B cell (primary cell): ENCODE data around the gene PARVA. TPM values are rescaled to one million over a fixed set of nuclear protein-coding genes. Genes with fewer than 3 reads are reported as not detected.

Experiments
- ATAC-seq: fragments of 200-7000 bp; cut with Tn5 transposase; one replicate; pipeline ENCODE4 v1.10.0; 2021; ENCODE audit warnings: low read depth, mild to moderate bottlenecking, moderate number of reproducible peaks, moderate library complexity
- CTCF ChIA-PET: fragments of 350-600 bp; sonication (Branson Sonifier 250); formaldehyde crosslinking; loops from one replicate; lab custom pipeline; 2021; ENCODE audit warnings: antibody characterized with exemption, inconsistent platforms; lab: Charles Lee
- POLR2A ChIA-PET: fragments of 350-600 bp; sonication (Branson Sonifier 250); formaldehyde crosslinking; loops from one replicate; lab custom pipeline; 2021; ENCODE audit warnings: antibody characterized with exemption; lab: Charles Lee
- DNase-seq: peaks from one replicate; pipeline ENCODE4 v3.0.0; 2013
- H2AFZ ChIP-seq: 2 replicates; pipeline ENCODE4 v1.6.1; 2012; ENCODE audit warnings: mild to moderate bottlenecking, low read depth, low read length; ENCODE audit not compliant: insufficient read depth, poor library complexity, severe bottlenecking
- H3K27ac ChIP-seq, 2 donors: 1 replicate in 1 of 2; 2 replicates in 1 of 2; pipeline ENCODE4 v1.5.1; 2012 to 2013; ENCODE audit warnings: low read length in 2 of 2, mild to moderate bottlenecking in 2 of 2, moderate library complexity in 1 of 2
- H3K27me3 ChIP-seq, 4 experiments: fragments of 200-600 bp in 1 of 4; sonication (generic) in 1 of 4; replicated peaks in 1 of 4; 1 replicate in 2 of 4; 2 replicates in 2 of 4; pipeline versions ENCODE4 v1.6.1 to v1.7.0; 2013 to 2016; ENCODE audit warnings: low read length in 3 of 4, mild to moderate bottlenecking in 2 of 4, mixed read lengths in 1 of 4, moderate library complexity in 1 of 4; ENCODE audit not compliant: insufficient read depth in 4 of 4, control insufficient read depth in 3 of 4; ENCODE audit errors: control extremely low read depth in 1 of 4
- H3K36me3 ChIP-seq, 2 experiments: replicated peaks in 1 of 2; 1 replicate in 1 of 2; 2 replicates in 1 of 2; pipeline versions ENCODE4 v1.6.1 to v1.7.1; 2013; ENCODE audit warnings: low read length in 1 of 2; ENCODE audit not compliant: insufficient read depth in 2 of 2, control insufficient read depth in 1 of 2; ENCODE audit errors: control extremely low read depth in 1 of 2, extremely low read depth in 1 of 2
- H3K4me1 ChIP-seq, 2 donors: fragments of 200-600 bp in 1 of 2; sonication (generic) in 1 of 2; 1 replicate in 1 of 2; 2 replicates in 1 of 2; pipeline versions ENCODE4 v1.5.1 to v1.6.1; 2013 to 2017; ENCODE audit warnings: low read length in 2 of 2; ENCODE audit not compliant: control insufficient read depth in 2 of 2, insufficient read depth in 2 of 2
- H3K4me2 ChIP-seq: replicated peaks from 2 replicates; pipeline ENCODE3; 2012; ENCODE audit warnings: mild to moderate bottlenecking, low read depth, low read length; ENCODE audit not compliant: poor library complexity, severe bottlenecking
- H3K4me3 ChIP-seq, 5 experiments: fragments of 200-600 bp in 1 of 5; sonication (generic) in 1 of 5; 1 replicate in 3 of 5; 2 replicates in 2 of 5; pipeline versions ENCODE4 v1.5.1 to v1.7.0; 2011 to 2016; ENCODE audit warnings: low read length in 4 of 5, mild to moderate bottlenecking in 4 of 5, low read depth in 2 of 5, control low read depth in 1 of 5, moderate library complexity in 1 of 5; ENCODE audit not compliant: insufficient read depth in 1 of 5; ENCODE audit errors: control extremely low read depth in 1 of 5, extremely low read depth in 1 of 5
- H3K79me2 ChIP-seq: fragments of 200-600 bp; sonication (generic); one replicate; pipeline ENCODE4 v1.6.0; 2016; ENCODE audit warnings: low read length; ENCODE audit not compliant: control insufficient read depth, insufficient read depth
- H3K9ac ChIP-seq: fragments of 200-600 bp; sonication (generic); 2 replicates; pipeline ENCODE4 v1.6.1; 2017; ENCODE audit warnings: mild to moderate bottlenecking, low read length, moderate library complexity
- H3K9me3 ChIP-seq, 3 donors: one replicate each; pipeline versions ENCODE4 v1.6.1 to v1.7.1; 2013; ENCODE audit warnings: low read length in 2 of 3; ENCODE audit not compliant: control insufficient read depth in 2 of 3, insufficient read depth in 1 of 3; ENCODE audit errors: control extremely low read depth in 1 of 3
- H4K20me1 ChIP-seq: 2 replicates; pipeline ENCODE4 v1.6.0; 2012; ENCODE audit warnings: mild to moderate bottlenecking, low read length; ENCODE audit not compliant: insufficient read depth, control insufficient read depth, poor library complexity, severe bottlenecking
- H3K27ac Mint-ChIP-seq: one replicate; pipeline ENCODE4 v1.8.0; 2021; ENCODE audit warnings: mixed read lengths
- H3K27me3 Mint-ChIP-seq: one replicate; pipeline ENCODE4 v1.8.0; 2021; ENCODE audit warnings: mixed read lengths
- H3K4me1 Mint-ChIP-seq: one replicate; pipeline ENCODE4 v1.8.0; 2021; ENCODE audit warnings: mixed read lengths
- H3K4me3 Mint-ChIP-seq: one replicate; pipeline ENCODE4 v1.8.0; 2021; ENCODE audit warnings: mixed read lengths
- H3K9me3 Mint-ChIP-seq: one replicate; pipeline ENCODE4 v1.8.0; 2022; ENCODE audit warnings: mixed read lengths; ENCODE audit not compliant: insufficient read depth
- EZH2 ChIP-seq: IDR thresholded peaks from 2 replicates; pipeline ENCODE4 v1.6.1; 2012; ENCODE audit warnings: borderline replicate concordance, low read depth, mild to moderate bottlenecking, moderate library complexity, low read length; ENCODE audit not compliant: insufficient read depth, poor library complexity, severe bottlenecking
- WGBS: methylation state at CpG from one replicate; pipeline ENCODE4 v1.1.5; 2013; ENCODE audit warnings: missing lambda C conversion rate; ENCODE audit not compliant: insufficient coverage; 5-methylcytosine and 5-hydroxymethylcytosine counted together
- intact Hi-C: fragments of 100-400 bp; cut with micrococcal nuclease; formaldehyde crosslinking; loops from one replicate; pipeline ENCODE4 v1.10.0; 2022
- polyA plus RNA-seq: library from polyadenylated mRNA; depleted of rRNA; stranded (reverse); fragments of >200 nt; gene quantifications from 2 replicates; pipeline ENCODE4 v1.2.3, GENCODE V29; 2012
- total RNA-seq, 2 donors: library from RNA; stranded (reverse); fragments of 120-200 nt in 1 of 2; gene quantifications; 1 replicate in 1 of 2; 2 replicates in 1 of 2; pipeline versions ENCODE4 v1.2.3 to v1.2.4, GENCODE V29; 2013 to 2022
- TF ChIP-seq, protein P1 (sequence below): fragments of 200-600 bp; IDR thresholded peaks from one replicate; pipeline ENCODE4 v1.8.0; 2022; ENCODE audit warnings: antibody characterized with exemption, mild to moderate bottlenecking

Gene PARVA
- total and polyA plus RNA-seq, 2 donors (not counting 1 experiment from before 2014, with no cell fraction given): not detected

DNA sequence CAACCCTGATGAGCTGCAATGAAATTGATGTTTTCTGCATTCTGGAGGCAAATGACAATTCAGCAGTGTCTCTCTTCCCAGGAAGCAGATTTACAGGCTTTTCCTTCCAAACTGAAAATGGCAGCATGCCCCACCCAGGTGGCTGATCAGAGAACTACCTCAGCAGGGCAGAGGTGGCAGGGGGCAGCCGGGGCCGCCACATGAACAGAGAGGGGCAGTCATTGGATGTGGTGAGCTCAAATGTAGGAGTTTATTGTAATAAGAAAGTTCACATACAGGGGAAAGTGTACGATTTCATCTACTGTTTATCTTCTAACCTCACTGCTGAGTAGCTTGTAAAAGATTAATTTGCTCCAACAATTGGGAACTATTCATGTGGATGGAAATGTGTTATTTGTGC, 15.7 kb upstream of the PARVA start:
- H3K79me2 ChIP-seq: no peaks in the 10 kb centered on the region
- H3K27me3 ChIP-seq: peaks cover 0 to 2% (median 0%) of the 10 kb centered on the region in 4 experiments
- H3K27me3 Mint-ChIP-seq: peaks cover 15% of the 10 kb centered on the region
- TF ChIP-seq, protein P1, sequence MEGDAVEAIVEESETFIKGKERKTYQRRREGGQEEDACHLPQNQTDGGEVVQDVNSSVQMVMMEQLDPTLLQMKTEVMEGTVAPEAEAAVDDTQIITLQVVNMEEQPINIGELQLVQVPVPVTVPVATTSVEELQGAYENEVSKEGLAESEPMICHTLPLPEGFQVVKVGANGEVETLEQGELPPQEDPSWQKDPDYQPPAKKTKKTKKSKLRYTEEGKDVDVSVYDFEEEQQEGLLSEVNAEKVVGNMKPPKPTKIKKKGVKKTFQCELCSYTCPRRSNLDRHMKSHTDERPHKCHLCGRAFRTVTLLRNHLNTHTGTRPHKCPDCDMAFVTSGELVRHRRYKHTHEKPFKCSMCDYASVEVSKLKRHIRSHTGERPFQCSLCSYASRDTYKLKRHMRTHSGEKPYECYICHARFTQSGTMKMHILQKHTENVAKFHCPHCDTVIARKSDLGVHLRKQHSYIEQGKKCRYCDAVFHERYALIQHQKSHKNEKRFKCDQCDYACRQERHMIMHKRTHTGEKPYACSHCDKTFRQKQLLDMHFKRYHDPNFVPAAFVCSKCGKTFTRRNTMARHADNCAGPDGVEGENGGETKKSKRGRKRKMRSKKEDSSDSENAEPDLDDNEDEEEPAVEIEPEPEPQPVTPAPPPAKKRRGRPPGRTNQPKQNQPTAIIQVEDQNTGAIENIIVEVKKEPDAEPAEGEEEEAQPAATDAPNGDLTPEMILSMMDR: no peak
- no peak for TF ChIP-seq EZH2
- no peak overlapping the region for H3K4me3 ChIP-seq
- no peak overlapping the region for H2AFZ ChIP-seq
- no peaks in the 10 kb centered on the region for H3K4me1 Mint-ChIP-seq
- H3K4me3 Mint-ChIP-seq: no peak overlapping the region
- POLR2A ChIA-PET: no interaction called here
- H4K20me1 ChIP-seq: no peaks in the 10 kb centered on the region
- no peak overlapping the region for H3K4me2 ChIP-seq
- DNase-seq: no peak
- H3K4me1 ChIP-seq: no peaks in the 10 kb centered on the region
- no peak overlapping the region for H3K27ac Mint-ChIP-seq
- CTCF ChIA-PET: no interaction called here
- no peaks in the 10 kb centered on the region for H3K36me3 ChIP-seq
- intact Hi-C loops: no loop called here
- H3K9ac ChIP-seq: no peak overlapping the region
- ATAC-seq: no peak
- 100% methylated on average over 2 of the region's 3 CpGs for WGBS
- no peak overlapping the region for H3K27ac ChIP-seq
- peaks cover 0 to 4% (median 0%) of the 10 kb centered on the region in 3 donors for H3K9me3 ChIP-seq
- no peaks in the 10 kb centered on the region for H3K9me3 Mint-ChIP-seq

DNA sequence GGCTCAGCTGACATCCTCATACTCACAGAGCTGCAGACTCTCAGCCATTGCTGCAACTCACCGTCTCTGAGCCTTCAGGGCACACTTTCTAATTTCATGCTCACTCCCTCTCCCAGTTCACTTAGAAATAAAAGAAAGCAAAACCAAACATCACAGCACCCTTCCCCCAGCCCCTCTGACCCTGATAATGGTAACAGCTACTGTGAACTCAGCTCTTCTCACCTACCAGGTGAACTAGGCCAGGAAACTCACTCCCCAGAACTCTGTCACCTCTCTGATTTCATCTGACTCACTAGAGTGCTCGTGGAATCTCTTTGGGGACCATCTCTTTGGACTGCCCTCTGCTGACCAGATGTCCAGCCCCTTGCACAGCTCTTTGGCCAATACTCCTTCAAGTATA, 14.5 kb upstream of the PARVA start:
- POLR2A ChIA-PET: no interaction called here
- Histone ChIP-seq H3K27ac (no peak overlapping the region), H3K4me1 (no peaks in the 10 kb centered on the region), H4K20me1 (no peaks in the 10 kb centered on the region), H3K4me3 (no peak overlapping the region), H3K36me3 (no peaks in the 10 kb centered on the region), H3K4me2 (no peak overlapping the region), H3K9ac (no peak overlapping the region), H3K79me2 (no peaks in the 10 kb centered on the region), H3K9me3 (peaks cover 0 to 4% (median 0%) of the 10 kb centered on the region in 3 donors), H3K27me3 (peaks cover 0 to 2% (median 0%) of the 10 kb centered on the region in 4 experiments), H2AFZ (no peak overlapping the region)
- no peak for TF ChIP-seq EZH2
- CTCF ChIA-PET: no interaction called here
- no peaks in the 10 kb centered on the region for H3K4me1 Mint-ChIP-seq
- DNase-seq (no peak), ATAC-seq (no peak)
- 40% methylated on average over 2 of the region's 2 CpGs for WGBS
- H3K27ac Mint-ChIP-seq: no peak overlapping the region
- peaks cover 16% of the 10 kb centered on the region for H3K27me3 Mint-ChIP-seq
- intact Hi-C loops: no loop called here
- H3K9me3 Mint-ChIP-seq: peaks cover 2% of the 10 kb centered on the region
- no peak overlapping the region for H3K4me3 Mint-ChIP-seq
